ENCODE measurements around the gene MRPL2. TPM values are rescaled to one million over a fixed set of nuclear protein-coding genes. Genes with fewer than 3 reads are reported as not detected.
"Not testable (repeated sequence)": the region's sequence is repeated elsewhere in the genome, so short reads cannot be mapped to it uniquely, and the experiment has no call there.

Gene MRPL2
- total and polyA plus RNA-seq, 8 donors = 35.2 to 48.0 (median 40.5) TPM

GRCh38 chr6:43050981-43051380 lies 8.3 kb downstream of the MRPL2 start:
- Histone ChIP-seq H3K27ac (no peak overlapping the region), H3K4me1 (peaks cover 8 to 24% of the 10 kb centered on the region in 2 donors), H3K36me3 (peaks cover 0 to 62% of the 10 kb centered on the region in 2 donors), H3K27me3 (no peaks in the 10 kb centered on the region), H3K9me3 (no peaks in the 10 kb centered on the region), H3K4me3 (no peak overlapping the region)
- no peak for DNase-seq
- TF ChIP-seq CTCF (IDR thresholded peaks at IDR 0.05) = no peak
- intact Hi-C loops (cut with DNase I) = no loop called here
- ATAC-seq = no peak

- no peak overlapping the region for H3K4me3 ChIP-seq
- ATAC-seq (no peak), DNase-seq (no peak)
- peaks cover 8 to 12% of the 10 kb centered on the region in 2 donors for H3K4me1 ChIP-seq
- no peaks in the 10 kb centered on the region for H3K27me3 ChIP-seq
- peaks cover 0 to 77% of the 10 kb centered on the region in 2 donors for H3K36me3 ChIP-seq
- no peaks in the 10 kb centered on the region for H3K9me3 ChIP-seq
- TF ChIP-seq CTCF (IDR thresholded peaks at IDR 0.05) = no peak
- intact Hi-C loops (cut with DNase I) = no loop called here
- no peak overlapping the region for H3K27ac ChIP-seq
These were observed 11.2 kb downstream of the MRPL2 start for GRCh38 chr6:43047998-43048397.

GRCh38 chr6:43045371-43045930 lies 13.8 kb downstream of the MRPL2 start:
- Histone ChIP-seq H3K27ac (no peak overlapping the region), H3K27me3 (no peaks in the 10 kb centered on the region), H3K9me3 (no peaks in the 10 kb centered on the region), H3K36me3 (peaks cover 0 to 91% of the 10 kb centered on the region in 2 donors), H3K4me3 (no peak overlapping the region), H3K4me1 (no peaks in the 10 kb centered on the region)
- ATAC-seq = no peak
- no peak for DNase-seq
- no peak for TF ChIP-seq CTCF (IDR thresholded peaks at IDR 0.05)
- intact Hi-C loops (cut with DNase I) = no loop called here

- intact Hi-C loops (cut with DNase I) = no loop called here
- no peak for TF ChIP-seq CTCF (IDR thresholded peaks at IDR 0.05)
- H3K27me3 ChIP-seq = no peaks in the 10 kb centered on the region
- H3K27ac ChIP-seq = no peak overlapping the region
- no peaks in the 10 kb centered on the region for H3K9me3 ChIP-seq
- H3K36me3 ChIP-seq = peaks cover 0 to 94% of the 10 kb centered on the region in 2 donors
- DNase-seq = no peak
- no peaks in the 10 kb centered on the region for H3K4me1 ChIP-seq
- no peak overlapping the region for H3K4me3 ChIP-seq
- ATAC-seq = no peak
These were observed 15.9 kb downstream of the MRPL2 start for GRCh38 chr6:43043310-43043709.

- intact Hi-C loops (cut with DNase I); H3K4me3 ChIP-seq; H3K9me3 ChIP-seq; ATAC-seq; H3K4me1 ChIP-seq; H3K27ac ChIP-seq; H3K27me3 ChIP-seq; DNase-seq: not testable (repeated sequence)
- peaks cover 0 to 94% of the 10 kb centered on the region in 2 donors for H3K36me3 ChIP-seq
These were observed 17.8 kb downstream of the MRPL2 start for GRCh38 chr6:43041475-43041874.

All from left lung (tissue), 10 donors.